OCI-LY7 (cell line): ENCODE measurements around the gene ACOX1. TPM values are rescaled to one million over a fixed set of nuclear protein-coding genes. Genes with fewer than 3 reads are reported as not detected.

Experiments used
- BruUV-seq: library from RNA; stranded (reverse); fragments of 400-500 nt; replicated peaks from 2 replicates; lab custom pipeline; 2021; lab: Mats Ljungman, UMichigan
- CTCF ChIA-PET: fragments of 300-600 bp; sonication (Branson Sonifier 250); formaldehyde crosslinking; loops from one replicate; lab custom pipeline; 2022; ENCODE audit warnings: antibody characterized with exemption; ENCODE audit not compliant: unreplicated experiment; lab: Charles Lee
- POLR2A ChIA-PET: fragments of 300-600 bp; sonication (Branson Sonifier 250); formaldehyde crosslinking; loops from one replicate; lab custom pipeline; 2022; ENCODE audit warnings: antibody characterized with exemption; lab: Charles Lee
- DNase-seq: peaks from one replicate; pipeline ENCODE4 v3.0.0-alpha.2; 2015; ENCODE audit warnings: low spot score
- H2AFZ ChIP-seq: fragments of 200-600 bp; sonication (generic), shearing (Covaris generic); 2 replicates; pipeline ENCODE4 v1.6.1; 2014; ENCODE audit warnings: mild to moderate bottlenecking, antibody characterized with exemption, low read length, moderate library complexity
- H3K27ac ChIP-seq: fragments of 200-600 bp; sonication (generic); 2 replicates; pipeline ENCODE4 v1.5.1; 2014; ENCODE audit warnings: mixed run types, low read depth, mild to moderate bottlenecking, moderate library complexity, low read length, inconsistent platforms; ENCODE audit not compliant: poor library complexity, severe bottlenecking
- H3K36me3 ChIP-seq: fragments of 200-600 bp; sonication (generic); 2 replicates; pipeline ENCODE4 v1.6.1; 2014; ENCODE audit warnings: mild to moderate bottlenecking, antibody characterized with exemption, low read length, moderate library complexity, mixed read lengths; ENCODE audit not compliant: insufficient read depth
- H3K4me1 ChIP-seq: fragments of 200-600 bp; sonication (generic); 2 replicates; pipeline ENCODE4 v1.5.1; 2014; ENCODE audit warnings: mild to moderate bottlenecking, low read length; ENCODE audit not compliant: insufficient read depth, poor library complexity, severe bottlenecking
- H3K4me2 ChIP-seq: fragments of 200-600 bp; sonication (generic); 2 replicates; pipeline ENCODE4 v1.6.1; 2014; ENCODE audit warnings: mild to moderate bottlenecking, low read length
- H3K4me3 ChIP-seq: fragments of 200-600 bp; sonication (generic); 2 replicates; pipeline ENCODE4 v1.5.1; 2014; ENCODE audit warnings: mild to moderate bottlenecking, low read depth, low read length; ENCODE audit not compliant: poor library complexity, severe bottlenecking
- H3K79me2 ChIP-seq: fragments of 200-600 bp; sonication (generic); 2 replicates; pipeline ENCODE4 v1.6.1; 2016; ENCODE audit warnings: low read depth, mild to moderate bottlenecking, low read length, moderate library complexity, mixed read lengths; ENCODE audit not compliant: insufficient read depth
- H3K9me2 ChIP-seq: fragments of 200-600 bp; sonication (generic); 2 replicates; pipeline ENCODE4 v1.6.1; 2016; ENCODE audit warnings: mild to moderate bottlenecking, low read length, mixed read lengths; ENCODE audit not compliant: insufficient read depth
- H3K9me3 ChIP-seq: fragments of 200-600 bp; sonication (generic); 2 replicates; pipeline ENCODE4 v1.6.1; 2014; ENCODE audit warnings: mild to moderate bottlenecking, mixed run types, low read length, mixed read lengths
- H4K20me1 ChIP-seq: fragments of 200-600 bp; sonication (generic); 2 replicates; pipeline ENCODE4 v1.6.1; 2014; ENCODE audit warnings: mild to moderate bottlenecking, antibody characterized with exemption, low read length, moderate library complexity, mixed read lengths; ENCODE audit not compliant: insufficient read depth
- EZH2phosphoT487 ChIP-seq: fragments of 200-600 bp; sonication (generic); IDR thresholded peaks from 2 replicates; pipeline ENCODE4 v1.6.1; 2018; ENCODE audit warnings: low read depth, borderline replicate concordance, mild to moderate bottlenecking, mixed run types, antibody characterized with exemption, low read length, moderate library complexity, mixed read lengths
- intact Hi-C: fragments of 100-400 bp; cut with micrococcal nuclease; formaldehyde crosslinking; loops from one replicate; pipeline ENCODE4 v1.10.0; 2022; ENCODE audit not compliant: unreplicated experiment
- total RNA-seq, 2 experiments: library from RNA; depleted of rRNA in 1 of 2; stranded (reverse); fragments of >200 nt in 1 of 2; shearing (Covaris generic) in 1 of 2; gene quantifications; 2 replicates each; pipeline ENCODE4 v1.2.3, GENCODE V29; 2014 to 2022
- TF ChIP-seq, protein P1 (sequence below): fragments of 200-600 bp; sonication (generic); conservative IDR thresholded peaks from 2 replicates; pipeline ENCODE4 v1.5.1; 2014; ENCODE audit warnings: mild to moderate bottlenecking, antibody characterized with exemption, low read length, moderate library complexity, mixed read lengths

Gene ACOX1
- total RNA-seq, 2 experiments from 2014 or later = 22.6 to 34.6 TPM

DNA sequence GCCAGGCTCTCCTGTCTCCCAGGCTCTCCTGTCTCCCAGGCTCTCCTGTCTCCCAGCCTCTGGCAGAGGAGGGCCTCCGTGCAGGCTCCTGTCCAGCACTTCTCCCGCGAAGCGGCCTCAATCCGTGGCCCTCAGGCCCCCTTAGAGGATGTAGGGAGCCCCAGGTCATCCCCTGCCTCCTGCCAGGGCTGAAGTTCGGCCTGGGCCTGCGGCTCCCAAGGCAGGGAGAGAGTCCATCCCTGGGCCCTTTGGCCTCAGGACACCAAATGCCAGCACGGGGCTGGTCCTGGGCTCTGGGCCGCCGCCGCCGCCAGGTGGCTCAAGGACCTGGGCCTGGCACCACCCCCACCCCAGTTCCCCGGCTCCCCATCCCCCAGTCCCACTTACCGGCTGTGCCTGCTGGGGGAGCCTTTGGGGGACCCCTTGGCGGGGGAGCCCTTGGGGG is 47.8 kb upstream of the ACOX1 start:
- intact Hi-C loops = no loop called here
- Histone ChIP-seq H3K36me3 (no peaks in the 10 kb centered on the region), H3K9me3 (no peaks in the 10 kb centered on the region), H3K4me1 (peaks cover 22% of the 10 kb centered on the region), H3K27ac (no peak overlapping the region), H3K4me2 (no peak overlapping the region), H3K9me2 (no peaks in the 10 kb centered on the region), H2AFZ (no peak overlapping the region), H4K20me1 (no peaks in the 10 kb centered on the region), H3K79me2 (no peaks in the 10 kb centered on the region), H3K4me3 (no peak overlapping the region)
- no peak for DNase-seq
- TF ChIP-seq, protein P1, sequence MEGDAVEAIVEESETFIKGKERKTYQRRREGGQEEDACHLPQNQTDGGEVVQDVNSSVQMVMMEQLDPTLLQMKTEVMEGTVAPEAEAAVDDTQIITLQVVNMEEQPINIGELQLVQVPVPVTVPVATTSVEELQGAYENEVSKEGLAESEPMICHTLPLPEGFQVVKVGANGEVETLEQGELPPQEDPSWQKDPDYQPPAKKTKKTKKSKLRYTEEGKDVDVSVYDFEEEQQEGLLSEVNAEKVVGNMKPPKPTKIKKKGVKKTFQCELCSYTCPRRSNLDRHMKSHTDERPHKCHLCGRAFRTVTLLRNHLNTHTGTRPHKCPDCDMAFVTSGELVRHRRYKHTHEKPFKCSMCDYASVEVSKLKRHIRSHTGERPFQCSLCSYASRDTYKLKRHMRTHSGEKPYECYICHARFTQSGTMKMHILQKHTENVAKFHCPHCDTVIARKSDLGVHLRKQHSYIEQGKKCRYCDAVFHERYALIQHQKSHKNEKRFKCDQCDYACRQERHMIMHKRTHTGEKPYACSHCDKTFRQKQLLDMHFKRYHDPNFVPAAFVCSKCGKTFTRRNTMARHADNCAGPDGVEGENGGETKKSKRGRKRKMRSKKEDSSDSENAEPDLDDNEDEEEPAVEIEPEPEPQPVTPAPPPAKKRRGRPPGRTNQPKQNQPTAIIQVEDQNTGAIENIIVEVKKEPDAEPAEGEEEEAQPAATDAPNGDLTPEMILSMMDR = no peak
- TF ChIP-seq EZH2phosphoT487 = no peak
- ChIA-PET CTCF (no interaction called here), POLR2A (interaction anchor here (0.6 kb wide), 1 partner anchor 283 kb away, joined by 3 read pairs; no protein-coding TSS in a partner anchor)
- no TSS peak for BruUV-seq

- Histone ChIP-seq H4K20me1 (no peaks in the 10 kb centered on the region), H3K36me3 (no peaks in the 10 kb centered on the region), H3K27ac (no peak overlapping the region), H3K79me2 (no peaks in the 10 kb centered on the region), H3K4me2 (no peak overlapping the region), H3K9me3 (no peaks in the 10 kb centered on the region), H2AFZ (no peak overlapping the region), H3K9me2 (no peaks in the 10 kb centered on the region), H3K4me3 (no peak overlapping the region), H3K4me1 (peaks cover 37% of the 10 kb centered on the region)
- BruUV-seq = no TSS peak
- ChIA-PET CTCF (interaction anchor here (0.6 to 1.1 kb wide), 2 partner anchors 25 to 250 kb away, joined by 3 read pairs; partner anchors contain the start of gene CDK3), POLR2A (no interaction called here)
- TF ChIP-seq, protein P1 = no peak
- no peak for TF ChIP-seq EZH2phosphoT487
- intact Hi-C loops = no loop called here
- DNase-seq = no peak
These were observed 46.3 kb upstream of the ACOX1 start for GRCh38 chr17:76025294-76025693.

DNA sequence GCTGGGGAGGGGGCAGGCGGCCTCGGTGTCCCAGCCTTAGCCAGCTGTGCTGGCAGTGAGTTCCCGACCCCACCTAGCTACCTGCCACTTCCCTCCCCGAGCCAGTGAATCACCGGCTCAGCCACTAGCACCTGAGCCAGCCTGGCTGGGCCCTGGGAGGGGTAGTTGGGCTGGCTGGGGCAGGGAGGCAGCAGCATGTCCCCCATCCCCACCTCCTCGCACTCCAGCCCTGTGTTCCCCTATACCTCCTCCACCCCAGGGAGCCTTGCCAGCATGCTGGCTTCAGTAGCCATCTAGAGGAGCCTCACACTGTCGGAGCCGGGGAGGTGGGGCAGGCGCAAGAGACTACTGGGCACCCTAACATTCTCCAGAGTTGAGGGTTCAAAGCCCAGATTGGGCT is 45.4 kb upstream of the ACOX1 start:
- no peaks in the 10 kb centered on the region for H3K36me3 ChIP-seq
- TF ChIP-seq EZH2phosphoT487 = no peak
- TF ChIP-seq, protein P1 = no peak
- no TSS peak for BruUV-seq
- H3K79me2 ChIP-seq = no peaks in the 10 kb centered on the region
- no peaks in the 10 kb centered on the region for H4K20me1 ChIP-seq
- H3K4me1 ChIP-seq = peaks cover 38% of the 10 kb centered on the region
- H3K27ac ChIP-seq = no peak overlapping the region
- intact Hi-C loops = no loop called here
- no peak overlapping the region for H3K4me2 ChIP-seq
- H3K4me3 ChIP-seq = no peak overlapping the region
- CTCF ChIA-PET = interaction anchor here (0.7 kb wide), 1 partner anchor 360 kb away, joined by 3 read pairs; the partner anchor contains the start of gene SPHK1
- no peak overlapping the region for H2AFZ ChIP-seq
- POLR2A ChIA-PET = no interaction called here
- H3K9me2 ChIP-seq = no peaks in the 10 kb centered on the region
- H3K9me3 ChIP-seq = no peaks in the 10 kb centered on the region
- no peak for DNase-seq
